H1 (cell line): Measurements from ENCODE around the gene GPR25. TPM values are rescaled to one million over a fixed set of nuclear protein-coding genes. Genes with fewer than 3 reads are reported as not detected.

Experiments
- CTCF ChIA-PET: fragments of 300-600 bp; sonication (Branson Sonifier 250); formaldehyde crosslinking; loops from one replicate; lab custom pipeline; 2021; ENCODE audit not compliant: partially characterized antibody; lab: Charles Lee
- POLR2A ChIA-PET: fragments of 300-600 bp; sonication (Branson Sonifier 250); formaldehyde crosslinking; loops from one replicate; lab custom pipeline; 2021; ENCODE audit warnings: inconsistent platforms; ENCODE audit not compliant: partially characterized antibody; lab: Charles Lee
- DNase-seq, 2 experiments: peaks; one replicate each; pipeline versions ENCODE4 v3.0.0 to v3.0.0-alpha.2; 2010 to 2022; ENCODE audit warnings: low spot score in 2 of 2, low read depth in 1 of 2, mixed read lengths in 1 of 2
- FAIRE-seq: peaks from 2 replicates; lab custom pipeline; 2011; peaks lifted over from hg19 to GRCh38; lab: Jason Lieb, UNC
- H2AFZ ChIP-seq: 2 replicates; pipeline ENCODE4 v1.8.1; 2012; ENCODE audit warnings: low read length, inconsistent platforms
- H2AK5ac ChIP-seq: 2 replicates; pipeline ENCODE4 v1.6.1; 2013; ENCODE audit warnings: low read depth, low read length
- H2BK120ac ChIP-seq: replicated peaks from 2 replicates; pipeline ENCODE3; 2013; ENCODE audit warnings: low read depth, low read length, inconsistent platforms
- H2BK12ac ChIP-seq: 2 replicates; pipeline ENCODE4 v1.6.1; 2013; ENCODE audit warnings: low read depth, low read length
- H2BK15ac ChIP-seq: 2 replicates; pipeline ENCODE4 v1.6.1; 2013; ENCODE audit warnings: low read length
- H2BK20ac ChIP-seq: 2 replicates; pipeline ENCODE4 v1.6.1; 2013; ENCODE audit warnings: low read length
- H2BK5ac ChIP-seq: 2 replicates; pipeline ENCODE4 v1.6.1; 2013; ENCODE audit warnings: low read depth, low read length
- H3K14ac ChIP-seq: 2 replicates; pipeline ENCODE4 v1.6.1; 2013; ENCODE audit warnings: inconsistent platforms; ENCODE audit not compliant: insufficient read length
- H3K18ac ChIP-seq: 2 replicates; pipeline ENCODE4 v1.6.1; 2013; ENCODE audit warnings: low read length; ENCODE audit errors: extremely low read depth
- H3K23ac ChIP-seq: 2 replicates; pipeline ENCODE4 v1.6.1; 2013; ENCODE audit warnings: inconsistent platforms; ENCODE audit not compliant: insufficient read length
- H3K23me2 ChIP-seq: 2 replicates; pipeline ENCODE4 v1.6.1; 2013; ENCODE audit warnings: low read depth, low read length
- H3K27ac ChIP-seq: 2 replicates; pipeline ENCODE4 v1.6.1; 2011; ENCODE audit warnings: low read depth, low read length, inconsistent platforms
- H3K27me3 ChIP-seq, 4 experiments: replicated peaks in 1 of 4; 1 replicate in 1 of 4; 2 replicates in 3 of 4; pipeline versions ENCODE4 v1.6.1 to v1.8.1; 2011 to 2013; ENCODE audit warnings: low read length in 3 of 4, mild to moderate bottlenecking in 3 of 4, inconsistent platforms in 2 of 4, mixed read lengths in 2 of 4, moderate library complexity in 1 of 4; ENCODE audit not compliant: control insufficient read depth in 3 of 4, insufficient read depth in 3 of 4; ENCODE audit errors: extremely low read depth in 1 of 4
- H3K36me3 ChIP-seq, 4 experiments: 2 replicates each; pipeline versions ENCODE4 v1.6.1 to v1.8.1; 2011 to 2013; ENCODE audit warnings: mild to moderate bottlenecking in 4 of 4, low read length in 3 of 4, moderate library complexity in 2 of 4, control low read depth in 1 of 4, inconsistent platforms in 1 of 4; ENCODE audit not compliant: insufficient read depth in 4 of 4, control insufficient read depth in 2 of 4
- H3K4ac ChIP-seq: replicated peaks from 2 replicates; pipeline ENCODE3; 2013; ENCODE audit warnings: low read length, low read depth, mixed read lengths, inconsistent platforms; ENCODE audit not compliant: insufficient read length
- H3K4me1 ChIP-seq, 4 experiments: replicated peaks in 1 of 4; 1 replicate in 1 of 4; 2 replicates in 3 of 4; pipeline versions ENCODE4 v1.6.1 to v1.8.1; 2011 to 2013; ENCODE audit warnings: low read length in 3 of 4, inconsistent platforms in 2 of 4, mixed read lengths in 1 of 4; ENCODE audit not compliant: insufficient read depth in 4 of 4, control insufficient read depth in 3 of 4
- H3K4me2 ChIP-seq, 2 experiments: 2 replicates each; pipeline versions ENCODE4 v1.6.1 to v1.8.1; 2011 to 2013; ENCODE audit warnings: low read depth in 2 of 2, low read length in 2 of 2, control low read depth in 1 of 2, inconsistent platforms in 1 of 2, mild to moderate bottlenecking in 1 of 2; ENCODE audit not compliant: insufficient read depth in 1 of 2
- H3K4me3 ChIP-seq, 4 experiments: fragments of 200-600, 300-600 bp in 1 of 4; sonication (generic), shearing (Covaris generic), sonication (Bioruptor Twin) in 1 of 4; 2 replicates each; pipeline versions ENCODE4 v1.5.1 to v1.8.1; 2011 to 2016; ENCODE audit warnings: low read length in 4 of 4, low read depth in 3 of 4, control low read depth in 2 of 4, inconsistent platforms in 2 of 4, mild to moderate bottlenecking in 2 of 4, mixed read lengths in 1 of 4, moderate library complexity in 1 of 4; ENCODE audit not compliant: insufficient read depth in 2 of 4; ENCODE audit errors: extremely low read depth in 1 of 4
- H3K56ac ChIP-seq: replicated peaks from 2 replicates; pipeline ENCODE3; 2013; ENCODE audit warnings: low read depth, mild to moderate bottlenecking, mixed read lengths, low read length, inconsistent platforms; ENCODE audit not compliant: insufficient read length
- H3K79me1 ChIP-seq: 2 replicates; pipeline ENCODE4 v1.6.1; 2013; ENCODE audit warnings: low read depth, low read length, control low read depth
- H3K79me2 ChIP-seq, 2 experiments: 2 replicates each; pipeline versions ENCODE4 v1.6.1 to v1.8.1; 2012 to 2013; ENCODE audit warnings: low read length in 2 of 2, mild to moderate bottlenecking in 2 of 2, inconsistent platforms in 1 of 2; ENCODE audit not compliant: insufficient read depth in 2 of 2, control insufficient read depth in 1 of 2
- H3K9ac ChIP-seq, 4 experiments: replicated peaks in 1 of 4; 1 replicate in 1 of 4; 2 replicates in 3 of 4; pipeline versions ENCODE4 v1.6.1 to v1.8.1; 2011 to 2013; ENCODE audit warnings: low read depth in 3 of 4, low read length in 3 of 4, control low read depth in 2 of 4, mild to moderate bottlenecking in 2 of 4, moderate library complexity in 2 of 4, inconsistent platforms in 1 of 4; ENCODE audit errors: extremely low read depth in 1 of 4
- H3K9me3 ChIP-seq, 2 experiments: 2 replicates each; pipeline versions ENCODE4 v1.6.1 to v1.8.1; 2012 to 2013; ENCODE audit warnings: mild to moderate bottlenecking in 2 of 2, moderate library complexity in 2 of 2, control low read depth in 1 of 2, inconsistent platforms in 1 of 2, low read depth in 1 of 2, low read length in 1 of 2, mixed read lengths in 1 of 2; ENCODE audit not compliant: insufficient read depth in 2 of 2
- H4K20me1 ChIP-seq, 2 experiments: replicated peaks in 1 of 2; 2 replicates each; pipeline versions ENCODE3 to v1.8.1; 2011 to 2013; ENCODE audit warnings: inconsistent platforms in 2 of 2, low read length in 2 of 2, mild to moderate bottlenecking in 1 of 2; ENCODE audit not compliant: insufficient read depth in 2 of 2, control insufficient read depth in 1 of 2
- H4K5ac ChIP-seq: 2 replicates; pipeline ENCODE4 v1.6.1; 2013; ENCODE audit warnings: low read length, low read depth, mixed read lengths, inconsistent platforms; ENCODE audit not compliant: insufficient read length
- H4K8ac ChIP-seq: 2 replicates; pipeline ENCODE4 v1.8.0; 2013; ENCODE audit warnings: mild to moderate bottlenecking, moderate library complexity, low read length, inconsistent platforms; ENCODE audit not compliant: insufficient read depth; ENCODE audit errors: extremely low read depth
- H4K91ac ChIP-seq: replicated peaks from 2 replicates; pipeline ENCODE3; 2013; ENCODE audit warnings: low read length, mixed read lengths, inconsistent platforms; ENCODE audit not compliant: insufficient read length
- CTBP2 ChIP-seq: IDR thresholded peaks from 2 replicates; pipeline ENCODE4 v1.7.0; 2011; ENCODE audit warnings: borderline replicate concordance, mild to moderate bottlenecking, moderate library complexity, mixed read lengths, low read length; ENCODE audit not compliant: insufficient read depth, insufficient read length
- EZH2 ChIP-seq: fragments of 200-600 bp; sonication (generic); IDR thresholded peaks from 2 replicates; pipeline ENCODE4 v1.7.1; 2012; ENCODE audit warnings: low read depth, mild to moderate bottlenecking, moderate library complexity, low read length, inconsistent platforms; ENCODE audit not compliant: severe bottlenecking
- JUND ChIP-seq: IDR thresholded peaks from 2 replicates; pipeline ENCODE4 v1.6.1; 2011; ENCODE audit warnings: mild to moderate bottlenecking, improper control_type of control experiment, low read length
- POLR2A ChIP-seq, 2 experiments: IDR thresholded peaks; 1 replicate in 1 of 2; 2 replicates in 1 of 2; pipeline ENCODE4 v1.6.1; 2011; ENCODE audit warnings: low read depth in 2 of 2, low read length in 2 of 2, mild to moderate bottlenecking in 2 of 2; ENCODE audit errors: control extremely low read depth in 1 of 2
- RAD21 ChIP-seq, 2 experiments: IDR thresholded peaks in 1 of 2; conservative IDR thresholded peaks in 1 of 2; 2 replicates each; pipeline ENCODE4 v1.6.1; 2011; ENCODE audit warnings: low read depth in 2 of 2, low read length in 2 of 2, improper control_type of control experiment in 1 of 2, inconsistent platforms in 1 of 2, mild to moderate bottlenecking in 1 of 2, moderate library complexity in 1 of 2
- SP2 ChIP-seq: IDR thresholded peaks from 2 replicates; pipeline ENCODE4 v1.6.1; 2012; ENCODE audit warnings: mild to moderate bottlenecking, low read length, inconsistent platforms
- TAF1 ChIP-seq: IDR thresholded peaks from 2 replicates; pipeline ENCODE4 v1.6.1; 2011; ENCODE audit warnings: mild to moderate bottlenecking, low read depth, low read length
- TCF12 ChIP-seq: IDR thresholded peaks from 2 replicates; pipeline ENCODE4 v1.6.1; 2011; ENCODE audit warnings: low read depth, mild to moderate bottlenecking, low read length
- TEAD4 ChIP-seq: IDR thresholded peaks from 2 replicates; pipeline ENCODE4 v1.6.1; 2012; ENCODE audit warnings: low read depth, low read length, inconsistent platforms, mixed read lengths
- WGBS, 2 experiments: shearing (Covaris generic) in 1 of 2; methylation state at CpG; one replicate each; pipeline versions ENCODE4 v1.1.6 to v1.1.7; 2013 to 2015; ENCODE audit warnings: low lambda C conversion rate in 2 of 2, mixed read lengths in 2 of 2, inconsistent platforms in 1 of 2, low coverage in 1 of 2, missing lambda C conversion rate in 1 of 2; ENCODE audit not compliant: insufficient replicate concordance in 2 of 2, insufficient coverage in 1 of 2, insufficient read length in 1 of 2; ENCODE audit errors: extremely low coverage in 1 of 2, missing lambda C conversion rate in 1 of 2; 5-methylcytosine and 5-hydroxymethylcytosine counted together
- polyA plus RNA-seq, 7 experiments: library from polyadenylated mRNA; depleted of rRNA in 3 of 7; stranded (reverse) in 5 of 7; unstranded in 2 of 7; fragments of >200 nt in 5 of 7; fragments of 200-250 nt in 2 of 7; gene quantifications; 1 replicate in 5 of 7; 2 replicates in 1 of 7; 4 replicates in 1 of 7; pipeline versions ENCODE4 v1.2.1 to v1.2.3, GENCODE V29; 2011 to 2013; ENCODE audit warnings: missing spikeins in 2 of 7, mixed read lengths in 2 of 7
- total RNA-seq: library from RNA; stranded (reverse); fragmentation: NEBNext Ultra II Directional; extraction: Animal tissue kit (Norgen Biotek cat#: 25700); gene quantifications from 2 replicates; pipeline ENCODE4 v1.2.1, GENCODE V29; 2021
- TF ChIP-seq, protein P1 (sequence below): IDR thresholded peaks from 2 replicates; pipeline ENCODE4 v1.6.1; 2012; ENCODE audit warnings: inconsistent platforms

GPR25 gene
- total and polyA plus RNA-seq, 2 of the 8 experiments (the other 6 are each of a cell fraction or from before 2014, with no cell fraction given): not detected

GRCh38 chr1:200883118-200883517 lies 10.3 kb downstream of the GPR25 start:
- Histone ChIP-seq H2BK12ac (no peak overlapping the region), H3K4ac (no peak overlapping the region), H2BK120ac (no peak overlapping the region), H2BK20ac (no peak overlapping the region), H3K79me2 (no peaks in the 10 kb centered on the region), H3K27ac (no peak overlapping the region), H3K4me3 (no peak overlapping the region), H3K23ac (no peak overlapping the region), H3K23me2 (no peaks in the 10 kb centered on the region), H4K5ac (no peak overlapping the region), H4K20me1 (no peaks in the 10 kb centered on the region), H3K4me2 (no peak overlapping the region), H3K56ac (no peak overlapping the region), H2BK15ac (0 out of 2 replicates have a peak overlapping the region, but pooled peaks have one; percentile 46), H3K9ac (no peak overlapping the region), H3K36me3 (no peaks in the 10 kb centered on the region), H3K4me1 (peaks cover 2 to 6% (median 4%) of the 10 kb centered on the region in 4 experiments), H3K14ac (no peak overlapping the region), H3K18ac (no peak overlapping the region), H2AFZ (no peak overlapping the region), H2AK5ac (no peak overlapping the region), H4K91ac (no peak overlapping the region), H3K79me1 (no peaks in the 10 kb centered on the region), H3K27me3 (no peaks in the 10 kb centered on the region), H4K8ac (no peak overlapping the region), H3K9me3 (no peaks in the 10 kb centered on the region), H2BK5ac (no peak overlapping the region)
- FAIRE-seq (no peak), DNase-seq (no peak)
- WGBS, 2 experiments: 83% methylated on average over 3 of the region's 3 CpGs; no CpG with 5 or more reads in 1 of the 2 experiments
- CTCF ChIA-PET: no interaction called here
- TF ChIP-seq CTBP2 (no peak), EZH2 (no peak), RAD21 (IDR thresholded peaks at IDR 0.05 in 1 of 2, conservative IDR thresholded peaks at IDR 0.05 in 1 of 2; ENCODE audit: low read depth in 2 of 2, low read length in 2 of 2) (no peak), POLR2A (IDR thresholded peaks at IDR 0.05; ENCODE audit: control extremely low read depth in 1 of 2, low read depth in 2 of 2, low read length in 2 of 2) (no peak), SP2 (no peak), TCF12 (no peak), TEAD4 (no peak), JUND (no peak), TAF1 (no peak)
- TF ChIP-seq, protein P1, sequence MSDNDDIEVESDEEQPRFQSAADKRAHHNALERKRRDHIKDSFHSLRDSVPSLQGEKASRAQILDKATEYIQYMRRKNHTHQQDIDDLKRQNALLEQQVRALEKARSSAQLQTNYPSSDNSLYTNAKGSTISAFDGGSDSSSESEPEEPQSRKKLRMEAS: no peak
- POLR2A ChIA-PET: interaction anchor here (7.9 kb wide), 1 partner anchor 8 kb away, joined by 68 read pairs; no protein-coding TSS in a partner anchor
